ENCODE data around the gene IQSEC1.

GRCh38 chr3:13042715-13043271 lies 30.4 kb downstream of the IQSEC1 start:
- TF ChIP-seq POLR2AphosphoS5 (IDR thresholded peaks at IDR 0.05; ENCODE audit: low read depth, low read length): no peak
- TF ChIP-seq, protein P1, sequence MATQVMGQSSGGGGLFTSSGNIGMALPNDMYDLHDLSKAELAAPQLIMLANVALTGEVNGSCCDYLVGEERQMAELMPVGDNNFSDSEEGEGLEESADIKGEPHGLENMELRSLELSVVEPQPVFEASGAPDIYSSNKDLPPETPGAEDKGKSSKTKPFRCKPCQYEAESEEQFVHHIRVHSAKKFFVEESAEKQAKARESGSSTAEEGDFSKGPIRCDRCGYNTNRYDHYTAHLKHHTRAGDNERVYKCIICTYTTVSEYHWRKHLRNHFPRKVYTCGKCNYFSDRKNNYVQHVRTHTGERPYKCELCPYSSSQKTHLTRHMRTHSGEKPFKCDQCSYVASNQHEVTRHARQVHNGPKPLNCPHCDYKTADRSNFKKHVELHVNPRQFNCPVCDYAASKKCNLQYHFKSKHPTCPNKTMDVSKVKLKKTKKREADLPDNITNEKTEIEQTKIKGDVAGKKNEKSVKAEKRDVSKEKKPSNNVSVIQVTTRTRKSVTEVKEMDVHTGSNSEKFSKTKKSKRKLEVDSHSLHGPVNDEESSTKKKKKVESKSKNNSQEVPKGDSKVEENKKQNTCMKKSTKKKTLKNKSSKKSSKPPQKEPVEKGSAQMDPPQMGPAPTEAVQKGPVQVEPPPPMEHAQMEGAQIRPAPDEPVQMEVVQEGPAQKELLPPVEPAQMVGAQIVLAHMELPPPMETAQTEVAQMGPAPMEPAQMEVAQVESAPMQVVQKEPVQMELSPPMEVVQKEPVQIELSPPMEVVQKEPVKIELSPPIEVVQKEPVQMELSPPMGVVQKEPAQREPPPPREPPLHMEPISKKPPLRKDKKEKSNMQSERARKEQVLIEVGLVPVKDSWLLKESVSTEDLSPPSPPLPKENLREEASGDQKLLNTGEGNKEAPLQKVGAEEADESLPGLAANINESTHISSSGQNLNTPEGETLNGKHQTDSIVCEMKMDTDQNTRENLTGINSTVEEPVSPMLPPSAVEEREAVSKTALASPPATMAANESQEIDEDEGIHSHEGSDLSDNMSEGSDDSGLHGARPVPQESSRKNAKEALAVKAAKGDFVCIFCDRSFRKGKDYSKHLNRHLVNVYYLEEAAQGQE (IDR thresholded peaks at IDR 0.05; ENCODE audit: insufficient read depth in 1 of 2, low read depth in 2 of 2, low read length in 2 of 2): no peak
- TF ChIP-seq TAF1 (IDR thresholded peaks at IDR 0.05; ENCODE audit: borderline replicate concordance, insufficient read depth, low read length): no peak
